ENCODE results near the gene MYOG. TPM values are rescaled to one million over a fixed set of nuclear protein-coding genes. Genes with fewer than 3 reads are reported as not detected.

The MYOG gene
- total and polyA plus RNA-seq, 2 of the 4 experiments (the other 2 are of a cell fraction) = not detected

DNA sequence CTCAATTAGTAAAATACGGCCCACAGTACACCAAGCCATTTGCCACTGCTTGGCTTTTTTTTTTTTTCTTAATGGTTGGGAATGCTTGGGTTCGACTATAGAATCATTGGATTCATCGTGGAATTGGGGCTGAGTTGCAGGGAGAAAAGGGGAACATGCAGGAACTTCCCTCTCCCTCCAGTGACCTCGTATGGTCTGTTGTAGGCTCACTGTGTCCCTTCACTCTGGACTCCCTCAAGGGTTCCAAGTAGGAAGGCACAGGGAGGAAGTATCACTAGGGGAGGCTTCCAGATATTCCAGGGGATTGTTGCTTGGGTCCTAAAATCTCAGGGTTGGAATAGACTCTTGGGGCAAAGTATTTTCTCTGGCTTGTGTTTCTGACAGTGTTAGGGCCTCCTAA lies 35.0 kb downstream of the MYOG start:
- no peak for TF ChIP-seq RCOR1 (IDR thresholded peaks at IDR 0.05; ENCODE audit: insufficient replicate concordance, low read length)
- no peak for TF ChIP-seq CEBPB (IDR thresholded peaks at IDR 0.05; ENCODE audit: low read depth, low read length)
- no peak for TF ChIP-seq SMC3 (IDR thresholded peaks at IDR 0.05; ENCODE audit: low read depth, low read length)
- TF ChIP-seq, protein P1, sequence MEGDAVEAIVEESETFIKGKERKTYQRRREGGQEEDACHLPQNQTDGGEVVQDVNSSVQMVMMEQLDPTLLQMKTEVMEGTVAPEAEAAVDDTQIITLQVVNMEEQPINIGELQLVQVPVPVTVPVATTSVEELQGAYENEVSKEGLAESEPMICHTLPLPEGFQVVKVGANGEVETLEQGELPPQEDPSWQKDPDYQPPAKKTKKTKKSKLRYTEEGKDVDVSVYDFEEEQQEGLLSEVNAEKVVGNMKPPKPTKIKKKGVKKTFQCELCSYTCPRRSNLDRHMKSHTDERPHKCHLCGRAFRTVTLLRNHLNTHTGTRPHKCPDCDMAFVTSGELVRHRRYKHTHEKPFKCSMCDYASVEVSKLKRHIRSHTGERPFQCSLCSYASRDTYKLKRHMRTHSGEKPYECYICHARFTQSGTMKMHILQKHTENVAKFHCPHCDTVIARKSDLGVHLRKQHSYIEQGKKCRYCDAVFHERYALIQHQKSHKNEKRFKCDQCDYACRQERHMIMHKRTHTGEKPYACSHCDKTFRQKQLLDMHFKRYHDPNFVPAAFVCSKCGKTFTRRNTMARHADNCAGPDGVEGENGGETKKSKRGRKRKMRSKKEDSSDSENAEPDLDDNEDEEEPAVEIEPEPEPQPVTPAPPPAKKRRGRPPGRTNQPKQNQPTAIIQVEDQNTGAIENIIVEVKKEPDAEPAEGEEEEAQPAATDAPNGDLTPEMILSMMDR (conservative IDR thresholded peaks at IDR 0.05; ENCODE audit: low read depth, low read length) = no peak
- TF ChIP-seq MAFK (IDR thresholded peaks at IDR 0.05; ENCODE audit: low read depth, low read length) = no peak
- TF ChIP-seq BHLHE40 (IDR thresholded peaks at IDR 0.05; ENCODE audit: low read depth, low read length) = no peak
- TF ChIP-seq POLR2A (IDR thresholded peaks at IDR 0.05; ENCODE audit: low read depth, low read length) = no peak
- intact Hi-C loops (cut with micrococcal nuclease) = no loop called here
- H2AFZ ChIP-seq (replicated peaks; ENCODE audit: low read length, poor library complexity) = no peak overlapping the region
- no peak overlapping the region for H2AK9ac ChIP-seq (replicated peaks; ENCODE audit: low read depth, low read length, poor library complexity)
- H3K9me1 ChIP-seq (ENCODE audit: insufficient read depth, low read length) = peaks cover 6% of the 10 kb centered on the region
- no peak overlapping the region; the same call in 1 of the 2 replicates for H3K14ac ChIP-seq (replicated peaks; ENCODE audit: low read depth, low read length)
- DNase-seq (no peak), ATAC-seq (ENCODE audit: low read depth) (no peak)
- ChIA-PET CTCF (interaction anchor here (1.6 kb wide), 1 partner anchor 12 kb away, joined by 5 read pairs; no protein-coding TSS in a partner anchor), POLR2A (ENCODE audit: unreplicated experiment) (no interaction called here)
- no TSS peak for BruUV-seq (replicated peaks)
- H4K5ac ChIP-seq (ENCODE audit: low read depth, low read length) = no peak overlapping the region
- no peak overlapping the region for H4K91ac ChIP-seq (ENCODE audit: insufficient read depth, low read depth, low read length)
- in situ Hi-C loops (cut with MboI; ENCODE audit: low sequenced_read_pairs) = no loop called here
- H3K9me3 ChIP-seq (ENCODE audit: control insufficient read depth, insufficient read depth, low read length) = no peaks in the 10 kb centered on the region
- peaks cover 18% of the 10 kb centered on the region for H3K36me3 ChIP-seq (ENCODE audit: control insufficient read depth, insufficient read depth, low read length)
- H3K4me2 ChIP-seq (ENCODE audit: low read depth, low read length) = no peak overlapping the region
- no peak overlapping the region for H2BK15ac ChIP-seq (ENCODE audit: low read depth, low read length)
- H3K27ac ChIP-seq (ENCODE audit: insufficient read depth, low read length) = no peak overlapping the region
- H3K56ac ChIP-seq (ENCODE audit: extremely low read depth, insufficient read depth, low read length) = no peak overlapping the region
- no peak overlapping the region for H3K9ac ChIP-seq (ENCODE audit: low read depth, low read length)
- H3K4ac ChIP-seq (ENCODE audit: low read depth, low read length) = no peak overlapping the region
- peaks cover 3% of the 10 kb centered on the region; the same call in 1 of the 2 replicates for H3K27me3 ChIP-seq (ENCODE audit: control insufficient read depth, insufficient read depth, low read length)
- H3K18ac ChIP-seq (ENCODE audit: low read depth, low read length) = no peak overlapping the region
- H2BK20ac ChIP-seq (ENCODE audit: low read depth, low read length) = no peak overlapping the region
- H3K79me1 ChIP-seq (ENCODE audit: low read depth in 1 of 2, low read length in 2 of 2) = no peaks in the 10 kb centered on the region
- no peak overlapping the region for H3K4me3 ChIP-seq (ENCODE audit: insufficient read depth, low read depth, low read length)
- H3K23ac ChIP-seq (ENCODE audit: low read depth, low read length) = no peak overlapping the region
- dilution Hi-C loops (cut with HindIII; ENCODE audit: low sequenced_read_pairs, unreplicated experiment) = no loop called here
- H3K4me1 ChIP-seq (ENCODE audit: control insufficient read depth, insufficient read depth, low read length) = peaks cover 8% of the 10 kb centered on the region
- H2AK5ac ChIP-seq (ENCODE audit: low read depth, low read length) = no peak overlapping the region
- no peak overlapping the region for H2BK120ac ChIP-seq (ENCODE audit: low read depth, low read length)
- no CpG with 5 or more reads among the region's 4 CpGs for WGBS, 2 experiments (ENCODE audit: extremely low coverage in 2 of 2, insufficient read length in 1 of 2)
- H4K20me1 ChIP-seq (ENCODE audit: insufficient read depth, low read length) = no peaks in the 10 kb centered on the region
- H4K8ac ChIP-seq (ENCODE audit: low read depth in 2 of 2, low read length in 2 of 2) = no peak overlapping the region
- no peak overlapping the region for H2BK5ac ChIP-seq (ENCODE audit: low read depth, low read length, poor library complexity, severe bottlenecking)

Measured in IMR-90 (cell line).